Endothelial cell (in vitro differentiated cells): ENCODE measurements around the gene CALHM4. TPM values are rescaled to one million over a fixed set of nuclear protein-coding genes. Genes with fewer than 3 reads are reported as not detected.

Experiments
- DNase-seq: peaks from one replicate; pipeline ENCODE4 v3.0.0; 2021; ENCODE audit warnings: low spot score
- H3K27ac Mint-ChIP-seq: one replicate; pipeline ENCODE4 v1.8.0; 2021; ENCODE audit warnings: mixed read lengths, inconsistent platforms; ENCODE audit not compliant: unreplicated experiment
- H3K27me3 Mint-ChIP-seq: one replicate; pipeline ENCODE4 v1.8.0; 2021; ENCODE audit warnings: mild to moderate bottlenecking, moderate library complexity, mixed read lengths, inconsistent platforms; ENCODE audit not compliant: unreplicated experiment
- H3K36me3 Mint-ChIP-seq: one replicate; pipeline ENCODE4 v1.8.0; 2021; ENCODE audit warnings: mild to moderate bottlenecking, low read depth, mixed read lengths, inconsistent platforms; ENCODE audit not compliant: unreplicated experiment
- H3K4me1 Mint-ChIP-seq: one replicate; pipeline ENCODE4 v1.8.0; 2021; ENCODE audit warnings: mild to moderate bottlenecking, mixed read lengths, inconsistent platforms; ENCODE audit not compliant: unreplicated experiment
- H3K4me3 Mint-ChIP-seq: one replicate; pipeline ENCODE4 v1.8.0; 2021; ENCODE audit warnings: mild to moderate bottlenecking, mixed read lengths, inconsistent platforms; ENCODE audit not compliant: unreplicated experiment
- H3K9me3 Mint-ChIP-seq: one replicate; pipeline ENCODE4 v1.8.0; 2021; ENCODE audit warnings: mixed read lengths, inconsistent platforms; ENCODE audit not compliant: unreplicated experiment
- CTCF ChIP-seq: fragments of 200-600 bp; sonication (generic); IDR thresholded peaks from one replicate; pipeline ENCODE4 v1.5.0; 2021; ENCODE audit warnings: antibody characterized with exemption; ENCODE audit not compliant: unreplicated experiment
- total RNA-seq: library from RNA; stranded (reverse); fragmentation: NEBNext Ultra II Directional; extraction: Animal tissue kit (Norgen Biotek cat#: 25700); gene quantifications from one replicate; pipeline ENCODE4 v1.2.1, GENCODE V29; 2021; ENCODE audit not compliant: unreplicated experiment

The CALHM4 gene
- total RNA-seq, 1 donor from 2014 or later = not detected

DNA sequence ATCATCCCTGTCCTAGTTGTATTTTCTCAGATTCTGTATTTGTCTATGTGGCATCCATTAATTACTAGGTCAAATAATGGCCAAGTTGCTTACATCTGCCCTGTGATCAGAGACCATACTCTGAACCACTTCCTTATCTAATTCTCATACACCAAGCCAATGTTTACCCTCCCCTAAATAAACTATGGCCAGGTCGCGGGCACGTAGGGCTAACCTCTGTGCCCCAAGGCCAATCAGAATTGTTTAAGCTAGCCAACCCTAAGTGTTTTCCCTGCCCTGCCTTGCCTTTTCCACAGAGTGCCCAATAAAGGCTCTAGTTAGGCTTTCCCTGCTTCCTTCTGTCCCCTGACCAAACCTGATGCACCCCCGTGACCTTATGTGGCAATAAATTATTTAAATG lies 2.8 kb upstream of the CALHM4 start:
- Mint-ChIP-seq H3K4me3 (no peak overlapping the region), H3K4me1 (peaks cover 4% of the 10 kb centered on the region), H3K36me3 (no peaks in the 10 kb centered on the region), H3K27ac (no peak overlapping the region), H3K27me3 (peaks cover 2% of the 10 kb centered on the region), H3K9me3 (no peaks in the 10 kb centered on the region)
- no peak for TF ChIP-seq CTCF
- DNase-seq = no peak

GRCh38 chr6:116556065-116556464 lies 2.5 kb downstream of the CALHM4 start:
- H3K9me3 Mint-ChIP-seq = no peaks in the 10 kb centered on the region
- no peak for TF ChIP-seq CTCF
- no peak overlapping the region for H3K27ac Mint-ChIP-seq
- H3K36me3 Mint-ChIP-seq = no peaks in the 10 kb centered on the region
- H3K27me3 Mint-ChIP-seq = peaks cover 2% of the 10 kb centered on the region
- DNase-seq = no peak
- H3K4me1 Mint-ChIP-seq = no peaks in the 10 kb centered on the region
- no peak overlapping the region for H3K4me3 Mint-ChIP-seq

DNA sequence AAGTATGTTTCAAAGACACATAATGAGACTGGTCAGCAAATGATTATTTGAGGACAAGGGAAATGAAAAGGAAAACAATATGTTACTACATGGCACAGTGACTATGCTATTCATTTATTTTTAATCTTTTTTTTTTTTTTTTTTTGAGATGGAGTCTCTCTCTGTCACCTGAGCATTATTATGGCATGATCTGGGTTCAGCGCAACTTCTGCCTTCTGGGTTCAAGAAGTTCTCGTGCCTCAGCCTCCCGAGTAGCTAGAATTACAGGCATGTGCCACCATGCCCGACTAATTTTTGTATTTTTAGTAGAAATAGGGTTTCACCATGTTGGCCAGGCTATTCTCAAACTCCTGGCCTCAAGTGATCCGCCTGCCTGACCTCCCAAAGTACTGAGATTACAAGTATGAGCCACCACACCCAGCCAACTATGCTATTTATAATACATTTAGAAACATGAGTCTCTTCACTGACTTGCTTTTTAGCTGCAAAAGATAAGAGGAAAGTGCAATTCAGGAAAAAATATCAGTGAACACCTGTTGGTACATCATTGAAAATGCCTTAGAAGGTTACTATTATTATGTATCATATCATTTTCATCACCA lies 3.4 kb downstream of the CALHM4 start:
- DNase-seq = no peak
- Mint-ChIP-seq H3K36me3 (no peaks in the 10 kb centered on the region), H3K9me3 (no peaks in the 10 kb centered on the region), H3K4me1 (peaks cover 2% of the 10 kb centered on the region), H3K27ac (no peak overlapping the region), H3K4me3 (no peak overlapping the region), H3K27me3 (peaks cover under 1% of the 10 kb centered on the region)
- no peak for TF ChIP-seq CTCF

- H3K27ac Mint-ChIP-seq = no peak overlapping the region
- DNase-seq = no peak
- H3K4me3 Mint-ChIP-seq = no peak overlapping the region
- no peaks in the 10 kb centered on the region for H3K27me3 Mint-ChIP-seq
- H3K4me1 Mint-ChIP-seq = peaks cover 11% of the 10 kb centered on the region
- H3K9me3 Mint-ChIP-seq = no peaks in the 10 kb centered on the region
- TF ChIP-seq CTCF = no peak
- no peaks in the 10 kb centered on the region for H3K36me3 Mint-ChIP-seq
Observed at GRCh38 chr6:116557893-116558292, 4.3 kb downstream of the CALHM4 start.

- Mint-ChIP-seq H3K27ac (no peak overlapping the region), H3K9me3 (no peaks in the 10 kb centered on the region), H3K27me3 (peaks cover 5% of the 10 kb centered on the region), H3K4me3 (no peak overlapping the region), H3K36me3 (peaks cover 7% of the 10 kb centered on the region), H3K4me1 (peaks cover 11% of the 10 kb centered on the region)
- DNase-seq = no peak
- no peak for TF ChIP-seq CTCF
Observed at GRCh38 chr6:116560130-116560529, 6.6 kb downstream of the CALHM4 start.
